Measurements from ENCODE around the gene MLLT10. TPM values are rescaled to one million over a fixed set of nuclear protein-coding genes. Genes with fewer than 3 reads are reported as not detected.
A peak's percentile ranks its signal among the peaks of the same experiment; 100 is the strongest.
"Not testable (repeated sequence)": the region's sequence is repeated elsewhere in the genome, so short reads cannot be mapped to it uniquely, and the experiment has no call there.

The MLLT10 gene
- total RNA-seq, 1 experiment from 2014 or later, result 39.3 TPM

DNA sequence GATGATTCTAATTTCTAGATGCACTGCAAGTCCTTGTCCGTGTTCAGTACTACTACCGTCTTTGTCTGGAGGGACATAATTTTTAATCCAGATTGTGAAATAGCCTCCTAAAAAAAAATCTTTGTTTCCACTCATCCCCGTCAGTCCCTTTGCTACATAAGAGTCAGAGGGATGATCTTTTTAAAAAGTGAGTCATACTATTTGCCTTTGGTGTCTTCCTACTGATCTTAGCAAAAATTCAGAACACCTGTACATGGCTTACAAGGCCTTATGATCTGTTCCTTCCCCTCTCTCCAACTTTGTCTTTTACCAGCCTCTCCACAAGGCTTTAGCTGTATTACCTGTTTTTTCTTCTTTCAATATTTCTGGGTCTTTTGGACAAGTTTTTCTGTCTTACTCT, 173.5 kb downstream of the MLLT10 start:
- no peaks in the 10 kb centered on the region for H3K9me3 ChIP-seq (replicated peaks)

DNA sequence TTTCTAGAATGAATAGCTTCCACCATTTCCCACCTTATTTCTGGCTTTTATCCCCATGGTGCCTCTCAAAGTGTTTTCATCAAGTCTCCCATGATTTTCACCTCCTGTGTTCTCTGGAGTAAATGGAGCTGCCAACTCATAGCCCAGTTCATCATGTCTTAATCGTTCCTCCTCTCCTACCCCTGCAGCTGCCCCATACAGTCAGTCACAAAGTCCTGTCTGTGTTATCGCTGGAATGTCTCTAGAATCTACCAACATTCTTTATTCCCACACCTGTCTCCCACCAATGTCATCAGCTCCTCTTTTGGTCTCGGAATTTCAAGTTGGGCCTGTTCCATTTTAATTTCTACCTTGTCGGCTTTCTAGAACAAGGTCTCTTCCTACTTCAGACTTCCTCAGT, 178.9 kb downstream of the MLLT10 start:
- H3K9me3 ChIP-seq (replicated peaks), result no peaks in the 10 kb centered on the region
- peak; percentile 10 to 26 for DNase-seq

More for the DNA sequence above, 173.5 kb downstream of the MLLT10 start:
- Histone ChIP-seq H3K4me3 (no peak overlapping the region), H3K36me3 (no peaks in the 10 kb centered on the region), H3K4me1 (no peaks in the 10 kb centered on the region), H3K27me3 (no peaks in the 10 kb centered on the region), H3K27ac (no peak overlapping the region)
- DNase-seq, result no peak

DNA sequence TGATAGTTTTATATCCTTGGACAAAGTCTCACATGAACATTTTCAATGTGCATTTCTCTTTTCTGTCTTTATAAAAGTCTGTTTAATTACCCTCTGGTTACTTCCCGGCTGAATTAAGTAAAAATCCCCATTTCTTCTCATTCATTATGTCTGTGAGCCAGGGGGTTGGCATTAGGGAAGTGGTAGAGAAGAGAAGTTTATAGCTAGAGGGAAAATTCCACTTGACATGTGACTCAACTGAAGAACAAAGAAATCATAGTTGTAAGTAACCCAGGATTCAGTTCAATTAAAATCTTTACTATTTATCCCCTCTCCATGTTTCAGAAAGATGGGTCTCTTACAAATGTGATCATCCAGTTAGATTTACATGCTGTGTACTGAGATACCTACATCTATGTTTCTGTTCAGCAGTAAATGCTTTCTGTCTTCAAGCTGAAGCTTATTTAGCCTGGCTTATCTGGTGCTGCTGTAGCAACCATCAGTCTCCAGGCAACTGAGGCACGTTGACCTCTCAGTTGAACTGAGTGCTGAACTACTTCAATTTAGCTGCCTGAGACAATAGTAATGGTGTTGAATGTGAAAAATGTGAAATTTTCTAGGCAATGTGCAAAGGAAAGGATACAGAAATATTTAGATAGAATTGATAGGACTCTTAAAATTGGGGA, 181.6 kb downstream of the MLLT10 start:
- Histone ChIP-seq H3K36me3 (peaks cover 17% of the 10 kb centered on the region), H3K9me3 (replicated peaks) (no peaks in the 10 kb centered on the region), H3K27me3 (no peaks in the 10 kb centered on the region), H3K4me1 (0 out of 2 replicates have a peak, but pooled peaks cover 3% of the 10 kb centered on the region), H3K27ac (no peak overlapping the region), H3K4me3 (no peak overlapping the region)
- DNase-seq, result peak in 1 of 2 experiments; percentile 12

More for the DNA sequence above, 178.9 kb downstream of the MLLT10 start:
- Histone ChIP-seq H3K36me3 (peaks cover 17% of the 10 kb centered on the region), H3K4me1 (0 out of 2 replicates have a peak, but pooled peaks cover 3% of the 10 kb centered on the region), H3K27me3 (no peaks in the 10 kb centered on the region), H3K27ac (peak overlapping the region; percentile 11; the same call in 1 of the 2 replicates), H3K4me3 (no peak overlapping the region)

DNA sequence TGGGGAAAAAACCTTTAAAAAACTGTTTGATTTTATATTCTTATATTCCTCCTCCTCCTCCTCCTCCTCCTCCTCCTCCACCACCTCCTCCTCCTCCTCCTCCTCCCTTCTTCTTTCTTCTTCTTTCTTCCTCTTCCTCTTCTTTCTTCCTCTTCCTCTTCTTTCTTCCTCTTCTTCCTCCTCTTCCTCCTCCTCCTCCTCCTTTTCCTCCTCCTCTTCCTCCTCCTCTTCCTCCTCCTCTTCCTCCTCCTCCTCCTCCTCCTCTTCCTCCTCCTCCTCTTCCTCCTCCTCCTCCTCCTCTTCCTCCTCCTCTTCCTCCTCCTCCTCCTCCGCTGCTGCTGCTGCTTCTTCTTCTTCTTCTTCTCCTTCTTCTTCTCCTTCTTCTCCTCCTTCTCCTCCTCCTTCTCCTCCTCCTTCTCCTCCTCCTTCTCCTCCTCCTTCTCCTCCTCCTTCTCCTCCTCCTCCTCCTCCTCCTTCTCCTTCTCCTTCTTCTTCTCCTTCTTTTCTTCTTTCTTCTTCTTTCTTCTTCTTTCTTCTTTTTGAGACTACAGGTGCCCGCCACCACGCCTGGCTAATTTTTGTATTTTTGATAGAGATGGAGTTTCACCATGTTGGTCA, 183.5 kb downstream of the MLLT10 start:
- peaks cover 17% of the 10 kb centered on the region for H3K36me3 ChIP-seq
- not testable (repeated sequence) for H3K27me3 ChIP-seq; H3K4me3 ChIP-seq; H3K9me3 ChIP-seq (replicated peaks); H3K27ac ChIP-seq; DNase-seq; H3K4me1 ChIP-seq

DNA sequence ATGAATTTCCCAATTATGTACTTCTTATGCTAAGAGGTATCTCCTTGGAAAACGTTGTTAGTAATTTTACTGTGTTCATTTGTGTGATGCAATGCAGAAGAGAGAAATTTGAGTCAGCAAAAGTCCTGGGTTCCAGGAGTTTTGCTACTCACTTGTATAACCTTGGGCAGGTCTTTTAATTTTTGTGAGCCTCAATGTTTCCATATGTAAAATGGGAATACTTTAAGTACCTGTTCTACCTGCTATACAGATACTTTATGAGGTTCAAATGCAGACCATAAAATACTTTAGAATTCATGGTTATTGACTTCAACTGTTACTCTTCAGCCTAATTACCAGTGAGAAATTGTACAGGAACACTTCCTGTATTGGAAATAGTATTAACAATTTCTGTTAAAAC, 185.5 kb downstream of the MLLT10 start:
- Histone ChIP-seq H3K27me3 (no peaks in the 10 kb centered on the region), H3K9me3 (replicated peaks) (no peaks in the 10 kb centered on the region), H3K4me1 (peaks cover 9% of the 10 kb centered on the region), H3K36me3 (peaks cover 14% of the 10 kb centered on the region; the same call in 1 of the 2 replicates), H3K4me3 (no peak overlapping the region), H3K27ac (no peak overlapping the region)
- no peak for DNase-seq

DNA sequence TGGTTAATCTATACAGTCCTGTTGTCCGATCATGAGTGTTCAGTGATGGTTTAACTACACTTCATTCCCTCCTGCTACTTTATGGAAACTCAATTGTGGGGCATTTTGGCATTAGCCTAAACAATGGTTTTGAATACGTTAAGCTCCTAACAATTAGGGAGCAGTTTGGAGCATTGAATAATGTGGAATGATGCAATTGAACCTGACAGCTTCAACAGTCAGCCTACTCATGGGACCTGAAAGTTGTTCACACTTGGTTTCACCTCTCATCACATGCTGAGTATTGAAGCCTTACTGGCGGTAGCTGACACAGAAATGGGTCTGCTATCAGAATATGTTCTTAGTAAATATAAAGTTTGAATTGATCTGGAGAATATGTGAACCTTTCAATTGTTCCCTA, 186.1 kb downstream of the MLLT10 start:
- Histone ChIP-seq H3K36me3 (peaks cover 11% of the 10 kb centered on the region; the same call in 1 of the 2 replicates), H3K27ac (no peak overlapping the region), H3K4me3 (no peak overlapping the region), H3K9me3 (replicated peaks) (no peaks in the 10 kb centered on the region), H3K4me1 (peaks cover 12% of the 10 kb centered on the region), H3K27me3 (no peaks in the 10 kb centered on the region)
- DNase-seq, result no peak

DNA sequence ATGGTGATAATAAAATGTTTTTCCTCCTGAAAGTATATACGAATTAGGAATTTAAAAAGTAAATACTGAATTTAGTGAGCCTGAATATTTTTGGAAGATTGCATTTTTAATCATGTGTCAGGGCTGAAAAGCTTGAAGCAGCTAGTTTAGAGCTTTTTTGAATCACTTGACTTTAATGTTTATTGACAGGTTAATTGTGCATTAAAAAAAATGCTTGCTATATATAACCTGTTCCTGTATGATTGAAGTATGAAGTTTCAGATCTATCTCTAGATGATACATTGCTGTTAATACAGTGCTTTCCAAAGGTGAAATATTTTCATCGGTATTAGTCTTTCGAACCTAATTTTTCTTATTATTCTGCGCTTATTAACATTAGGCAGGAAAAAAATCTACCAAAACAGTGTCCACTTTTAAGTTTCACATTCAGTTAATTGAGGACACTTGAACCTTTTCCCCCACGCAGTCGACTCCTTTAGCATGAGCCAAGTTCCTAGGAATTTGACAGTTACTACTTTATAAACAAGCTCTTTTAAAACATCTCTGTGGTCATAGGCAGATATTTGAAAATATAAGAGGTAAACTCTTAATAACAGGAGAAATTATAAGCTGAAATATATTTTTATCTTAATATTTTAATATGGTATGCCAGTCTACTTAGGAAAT, 187.1 kb downstream of the MLLT10 start:
- no peak overlapping the region for H3K27ac ChIP-seq

DNA sequence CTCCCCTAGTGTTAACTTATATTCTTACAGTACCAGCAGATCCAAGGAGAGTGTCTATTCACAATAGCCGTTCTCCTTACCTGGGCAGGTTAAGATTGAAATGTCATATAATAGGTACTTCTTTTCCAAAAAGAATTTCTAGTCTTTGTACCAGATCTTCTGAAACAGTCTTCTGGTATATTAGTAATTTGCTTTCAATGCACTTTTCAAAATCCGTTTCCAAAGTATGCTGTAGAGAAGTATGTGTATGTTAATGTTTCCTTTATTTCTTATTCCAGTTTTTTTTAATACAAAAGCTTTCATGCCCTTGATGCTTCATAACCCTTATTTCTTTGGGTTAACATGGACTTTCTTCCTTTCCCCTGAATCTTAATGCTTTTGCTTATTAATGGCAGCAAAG, 188.2 kb downstream of the MLLT10 start:
- no peak overlapping the region for H3K27ac ChIP-seq
- H3K4me3 ChIP-seq, result no peak overlapping the region
- H3K4me1 ChIP-seq, result peaks cover 23% of the 10 kb centered on the region
- H3K9me3 ChIP-seq (replicated peaks), result no peaks in the 10 kb centered on the region
- peaks cover 4% of the 10 kb centered on the region; the same call in 1 of the 2 replicates for H3K36me3 ChIP-seq
- H3K27me3 ChIP-seq, result no peaks in the 10 kb centered on the region
- DNase-seq, result no peak

More for the DNA sequence above, 187.1 kb downstream of the MLLT10 start:
- Histone ChIP-seq H3K4me3 (no peak overlapping the region), H3K4me1 (peaks cover 15% of the 10 kb centered on the region), H3K9me3 (replicated peaks) (no peaks in the 10 kb centered on the region), H3K36me3 (peaks cover under 1% of the 10 kb centered on the region; the same call in 1 of the 2 replicates), H3K27me3 (no peaks in the 10 kb centered on the region)
- no peak for DNase-seq

DNA sequence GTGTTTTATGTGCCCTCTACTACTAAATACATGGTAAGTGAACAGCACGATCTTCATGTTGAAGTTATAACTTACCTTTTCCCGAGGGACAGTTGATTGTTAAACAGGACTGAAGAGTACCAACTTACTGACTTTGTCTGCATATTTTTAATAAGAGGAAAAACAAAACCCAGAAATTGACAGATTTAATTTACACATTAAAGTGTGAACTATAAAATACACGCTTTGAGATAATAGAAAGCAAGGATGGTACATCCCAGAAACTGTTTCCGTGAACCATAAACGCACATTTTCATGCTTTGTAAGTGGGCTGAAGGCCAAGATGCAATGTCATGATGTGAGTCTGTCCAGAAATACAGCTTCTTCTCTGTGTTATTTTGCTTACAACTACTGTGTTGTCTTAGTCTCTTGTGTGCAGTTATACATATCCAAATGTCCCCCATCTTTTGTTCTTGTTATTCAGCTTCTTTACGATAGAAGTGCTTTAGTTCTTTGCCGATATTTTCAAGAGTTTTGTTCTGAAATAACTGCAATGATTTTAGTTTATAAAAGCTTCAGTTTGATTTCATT, 190.1 kb downstream of the MLLT10 start:
- no peak overlapping the region for H3K4me3 ChIP-seq
- H3K27me3 ChIP-seq, result no peaks in the 10 kb centered on the region
- H3K27ac ChIP-seq, result peak overlapping the region; percentile 5; the same call in 1 of the 2 replicates
- peaks cover 13% of the 10 kb centered on the region for H3K36me3 ChIP-seq
- peak in 1 of 2 experiments; percentile 32 for DNase-seq
- no peaks in the 10 kb centered on the region for H3K9me3 ChIP-seq (replicated peaks)
- H3K4me1 ChIP-seq, result peaks cover 27% of the 10 kb centered on the region

DNA sequence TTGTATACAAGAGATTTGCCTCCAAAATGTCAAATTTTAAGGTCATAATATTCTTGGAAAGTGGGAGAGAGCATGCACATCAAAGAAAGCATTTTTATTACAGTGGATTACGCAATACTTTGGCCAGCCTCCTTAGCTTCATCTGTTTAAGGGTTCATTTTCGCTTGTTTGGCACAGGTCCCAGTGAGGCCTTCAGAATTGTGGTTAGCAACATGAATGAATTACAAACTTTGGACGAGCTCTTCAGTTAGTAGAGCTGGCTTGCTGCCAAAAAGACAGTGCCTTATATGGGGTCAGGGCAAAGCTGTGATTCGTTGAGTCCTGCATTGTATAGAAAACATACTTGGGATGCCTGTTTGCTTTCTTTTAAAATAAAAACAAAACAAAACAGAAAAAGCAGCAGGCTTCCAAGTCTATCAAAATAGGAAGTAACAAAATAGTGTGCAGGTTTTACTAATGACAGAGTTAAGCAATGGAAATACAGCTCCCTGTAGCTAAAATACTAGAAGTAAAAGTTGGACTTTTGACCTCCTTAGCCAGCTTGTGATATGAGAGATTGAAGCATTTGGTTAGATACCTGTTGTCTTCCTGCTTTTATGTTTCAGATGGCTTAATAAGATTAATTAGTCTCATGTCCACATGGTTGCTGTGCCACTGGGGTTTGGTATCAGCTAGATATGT, 190.8 kb downstream of the MLLT10 start:
- no peak overlapping the region for H3K4me3 ChIP-seq

DNA sequence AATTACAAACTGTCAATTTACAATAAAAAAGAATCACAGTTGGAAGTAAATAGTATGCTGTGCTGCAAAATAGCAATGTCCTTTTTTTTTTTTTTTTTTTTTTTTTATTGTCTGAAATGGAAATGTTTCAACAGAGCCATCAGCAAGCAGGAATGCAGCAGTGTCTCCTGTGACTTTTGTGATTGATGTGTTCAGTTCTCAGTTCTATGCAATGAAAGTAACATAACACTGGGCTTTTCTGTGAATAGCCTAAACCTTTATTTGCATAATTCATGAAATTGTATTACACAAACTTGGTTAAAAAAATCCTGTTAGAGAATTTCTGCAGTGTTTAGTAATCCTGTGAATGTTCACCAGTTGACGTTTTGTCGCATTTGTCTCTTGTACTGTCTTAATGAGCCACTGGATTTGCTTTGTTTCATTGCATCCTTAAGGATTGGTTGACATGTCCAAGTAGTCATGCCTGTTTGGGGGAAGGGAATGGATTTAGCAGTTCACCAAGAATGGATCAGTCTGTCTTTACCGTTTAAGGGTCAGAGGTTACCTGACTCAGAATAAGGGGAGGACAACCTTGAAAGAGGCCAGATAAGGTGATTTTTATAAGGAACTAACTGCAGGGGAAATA, 192.7 kb downstream of the MLLT10 start:
- no peak for DNase-seq
- H3K27me3 ChIP-seq, result no peaks in the 10 kb centered on the region
- no peaks in the 10 kb centered on the region for H3K9me3 ChIP-seq (replicated peaks)
- peaks cover 27% of the 10 kb centered on the region for H3K4me1 ChIP-seq
- no peak overlapping the region for H3K4me3 ChIP-seq
- H3K27ac ChIP-seq, result no peak overlapping the region
- peaks cover 15% of the 10 kb centered on the region for H3K36me3 ChIP-seq

More for the DNA sequence above, 190.8 kb downstream of the MLLT10 start:
- Histone ChIP-seq H3K36me3 (peaks cover 15% of the 10 kb centered on the region), H3K27me3 (no peaks in the 10 kb centered on the region), H3K9me3 (replicated peaks) (no peaks in the 10 kb centered on the region), H3K27ac (peak overlapping the region; percentile 5; the same call in 1 of the 2 replicates), H3K4me1 (peaks cover 27% of the 10 kb centered on the region)
- peak; percentile 97 to 99 for DNase-seq

DNA sequence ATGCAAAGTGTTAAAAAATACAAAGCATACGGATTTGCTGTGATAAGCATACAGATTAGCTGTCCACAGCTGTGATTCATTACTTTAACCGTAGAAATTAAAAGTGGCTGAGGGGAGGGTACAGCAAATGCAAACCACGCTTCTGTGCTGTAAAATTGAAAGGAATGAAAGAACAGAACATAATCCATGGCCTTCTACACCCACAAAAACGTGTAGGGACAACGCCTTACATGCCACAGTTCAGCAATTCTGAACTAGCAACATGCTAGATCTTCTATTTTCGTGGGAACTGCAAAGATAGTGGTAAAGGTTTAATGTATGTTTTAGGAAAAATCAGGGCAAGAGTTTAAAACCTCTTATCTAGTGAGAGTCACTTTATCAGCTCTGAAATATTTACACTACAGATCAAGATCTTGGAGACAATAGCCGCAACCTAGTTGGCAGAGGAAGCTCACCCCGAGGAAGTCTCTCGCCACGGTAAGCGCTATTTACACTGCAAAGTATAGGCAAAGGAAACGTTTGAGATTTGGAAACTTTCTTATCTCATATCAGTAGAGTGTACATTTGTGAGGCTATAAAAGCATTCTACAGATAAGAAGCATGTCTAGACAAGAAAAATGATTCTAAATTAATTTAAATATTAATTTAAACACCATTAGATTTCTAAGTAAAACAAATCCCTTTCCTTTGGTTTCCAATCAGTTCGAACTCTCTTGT, 193.6 kb downstream of the MLLT10 start:
- H3K27ac ChIP-seq, result no peak overlapping the region
- peak in 1 of 2 experiments; percentile 33 for DNase-seq
- H3K4me1 ChIP-seq, result peaks cover 27% of the 10 kb centered on the region
- H3K27me3 ChIP-seq, result no peaks in the 10 kb centered on the region
- H3K4me3 ChIP-seq, result no peak overlapping the region
- peaks cover 15% of the 10 kb centered on the region for H3K36me3 ChIP-seq
- H3K9me3 ChIP-seq (replicated peaks), result no peaks in the 10 kb centered on the region

DNA sequence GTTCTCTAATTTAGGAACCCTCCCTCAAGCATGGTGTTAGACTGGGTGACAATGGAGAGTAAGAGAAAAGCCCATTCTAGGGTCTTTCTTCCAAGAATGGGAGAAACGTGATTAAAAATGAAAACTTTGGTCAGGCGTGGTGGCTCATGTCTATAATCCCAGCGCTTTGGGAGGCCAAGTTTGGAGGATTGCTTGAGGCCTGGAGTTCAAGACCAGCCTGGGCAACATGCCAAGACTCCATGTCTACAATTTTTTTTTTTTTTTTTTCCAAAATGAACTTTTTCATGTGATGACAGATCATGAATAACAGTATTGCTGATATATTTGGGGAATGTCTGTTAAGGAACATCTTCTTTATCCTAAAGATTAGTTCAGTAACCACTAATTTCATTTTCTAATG, 194.6 kb downstream of the MLLT10 start:
- Histone ChIP-seq H3K4me3 (no peak overlapping the region), H3K9me3 (replicated peaks) (no peaks in the 10 kb centered on the region), H3K27ac (no peak overlapping the region), H3K4me1 (peaks cover 28% of the 10 kb centered on the region), H3K36me3 (peaks cover 15% of the 10 kb centered on the region), H3K27me3 (no peaks in the 10 kb centered on the region)
- peak in 1 of 2 experiments; percentile 27 for DNase-seq

Data from SJCRH30 (cell line).